Measurements from ENCODE around the gene PSG7.
"Not testable (repeated sequence)": the region's sequence is repeated elsewhere in the genome, so short reads cannot be mapped to it uniquely, and the experiment has no call there.

- not testable (repeated sequence) for TF ChIP-seq CTCF, POLR2A (IDR thresholded peaks at IDR 0.05)
Observed at GRCh38 chr19:42911731-42912130, 25.3 kb downstream of the PSG7 start.

All from suprapubic skin (tissue), 3 donors.